ENCODE measurements around the gene LIMCH1.

The LIMCH1 gene

DNA sequence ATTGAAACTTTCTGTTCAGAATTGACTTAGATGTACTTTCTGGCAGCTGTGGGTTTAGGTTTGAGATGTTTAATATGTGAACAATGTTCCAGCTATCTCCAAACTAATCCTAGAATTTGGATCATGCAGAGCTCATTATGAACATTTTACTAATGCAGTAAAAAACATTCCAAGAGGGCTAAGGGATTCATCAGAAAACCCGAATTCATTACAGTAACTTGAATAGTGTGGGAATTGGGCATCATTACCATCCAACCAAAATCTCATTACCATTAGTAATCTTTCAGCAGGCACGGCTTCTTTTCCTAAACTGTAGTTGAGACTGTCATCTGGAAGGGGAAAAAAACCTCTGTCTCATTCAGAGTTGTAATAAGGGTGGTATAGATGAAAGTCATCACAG is 91.0 kb downstream of the LIMCH1 start:
- Histone ChIP-seq H3K27me3 (no peaks in the 10 kb centered on the region), H3K9me3 (no peaks in the 10 kb centered on the region), H3K36me3 (peaks cover 0 to 5% (median 0%) of the 10 kb centered on the region in 3 donors), H3K27ac (no peak overlapping the region), H3K4me3 (no peak overlapping the region), H3K4me1 (peaks cover 0 to 58% (median 31%) of the 10 kb centered on the region in 4 donors)
- intact Hi-C loops (cut with DNase I; ENCODE audit: low total_unique reads) = no loop called here
- DNase-seq = no peak
- TF ChIP-seq, protein P1, sequence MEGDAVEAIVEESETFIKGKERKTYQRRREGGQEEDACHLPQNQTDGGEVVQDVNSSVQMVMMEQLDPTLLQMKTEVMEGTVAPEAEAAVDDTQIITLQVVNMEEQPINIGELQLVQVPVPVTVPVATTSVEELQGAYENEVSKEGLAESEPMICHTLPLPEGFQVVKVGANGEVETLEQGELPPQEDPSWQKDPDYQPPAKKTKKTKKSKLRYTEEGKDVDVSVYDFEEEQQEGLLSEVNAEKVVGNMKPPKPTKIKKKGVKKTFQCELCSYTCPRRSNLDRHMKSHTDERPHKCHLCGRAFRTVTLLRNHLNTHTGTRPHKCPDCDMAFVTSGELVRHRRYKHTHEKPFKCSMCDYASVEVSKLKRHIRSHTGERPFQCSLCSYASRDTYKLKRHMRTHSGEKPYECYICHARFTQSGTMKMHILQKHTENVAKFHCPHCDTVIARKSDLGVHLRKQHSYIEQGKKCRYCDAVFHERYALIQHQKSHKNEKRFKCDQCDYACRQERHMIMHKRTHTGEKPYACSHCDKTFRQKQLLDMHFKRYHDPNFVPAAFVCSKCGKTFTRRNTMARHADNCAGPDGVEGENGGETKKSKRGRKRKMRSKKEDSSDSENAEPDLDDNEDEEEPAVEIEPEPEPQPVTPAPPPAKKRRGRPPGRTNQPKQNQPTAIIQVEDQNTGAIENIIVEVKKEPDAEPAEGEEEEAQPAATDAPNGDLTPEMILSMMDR (IDR thresholded peaks at IDR 0.05) = no peak

DNA sequence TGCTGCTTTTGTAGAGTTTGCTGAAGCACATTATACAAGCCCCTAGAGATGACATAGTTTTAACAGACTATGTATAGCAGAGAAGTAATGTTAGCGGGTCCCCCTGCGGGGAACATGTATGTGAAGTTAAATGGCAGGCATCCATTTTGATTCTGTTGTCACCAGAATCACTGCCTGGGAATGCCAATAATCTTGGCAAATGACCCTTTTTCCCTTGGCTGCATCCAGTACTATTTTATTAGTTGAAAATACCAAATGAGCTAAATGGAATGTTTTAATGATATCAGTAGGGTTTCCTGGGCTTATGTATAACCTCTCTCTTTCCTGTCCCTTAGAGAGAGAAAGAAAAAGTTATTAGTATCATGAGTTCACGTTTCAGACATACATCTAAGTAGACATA is 93.6 kb downstream of the LIMCH1 start:
- Histone ChIP-seq H3K4me1 (peaks cover 0 to 33% (median 12%) of the 10 kb centered on the region in 4 donors), H3K9me3 (no peaks in the 10 kb centered on the region), H3K27ac (peak overlapping the region; percentile 48 to 53), H3K36me3 (peaks cover 0 to 12% (median 0%) of the 10 kb centered on the region in 3 donors), H3K4me3 (no peak overlapping the region), H3K27me3 (no peaks in the 10 kb centered on the region)
- TF ChIP-seq, protein P1 (IDR thresholded peaks at IDR 0.05) = no peak
- DNase-seq = no peak
- intact Hi-C loops (cut with DNase I; ENCODE audit: low total_unique reads) = no loop called here

DNA sequence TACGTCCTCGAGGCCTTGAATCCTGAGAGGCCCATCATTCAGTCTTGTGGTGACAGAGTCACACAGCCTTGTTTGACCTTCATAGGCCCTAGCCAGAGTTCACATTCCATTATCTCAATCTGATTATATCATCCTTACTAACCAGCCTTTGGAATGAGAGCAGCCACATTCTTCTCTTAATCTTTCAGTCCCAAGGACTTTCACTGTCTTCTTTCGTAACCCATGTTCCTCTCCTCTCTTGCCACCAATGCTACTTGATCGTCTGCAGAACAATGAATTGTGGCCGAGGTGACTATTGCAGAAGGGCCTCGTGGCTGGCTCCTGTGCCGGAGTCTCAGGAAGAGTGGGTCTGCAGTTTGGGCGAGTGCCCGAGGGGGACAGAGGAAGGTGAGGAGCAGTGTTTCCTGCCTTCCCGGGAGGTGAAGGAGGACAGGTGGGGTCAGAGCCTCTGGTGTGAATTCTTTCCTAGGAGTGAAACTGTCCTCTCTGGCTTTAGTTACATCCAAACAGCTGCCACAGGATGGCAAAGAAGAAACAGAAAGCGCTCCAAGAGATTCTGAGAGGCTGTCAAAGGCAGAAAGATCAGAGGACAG is 94.6 kb downstream of the LIMCH1 start:
- TF ChIP-seq, protein P1 (IDR thresholded peaks at IDR 0.05) = no peak
- Histone ChIP-seq H3K4me3 (no peak overlapping the region), H3K27ac (peak overlapping the region; percentile 48 to 53), H3K27me3 (no peaks in the 10 kb centered on the region), H3K9me3 (no peaks in the 10 kb centered on the region), H3K4me1 (peaks cover 0 to 28% (median 12%) of the 10 kb centered on the region in 4 donors), H3K36me3 (peaks cover 0 to 12% (median 5%) of the 10 kb centered on the region in 3 donors)
- DNase-seq = no peak
- intact Hi-C loops (cut with DNase I; ENCODE audit: low total_unique reads) = no loop called here

DNA sequence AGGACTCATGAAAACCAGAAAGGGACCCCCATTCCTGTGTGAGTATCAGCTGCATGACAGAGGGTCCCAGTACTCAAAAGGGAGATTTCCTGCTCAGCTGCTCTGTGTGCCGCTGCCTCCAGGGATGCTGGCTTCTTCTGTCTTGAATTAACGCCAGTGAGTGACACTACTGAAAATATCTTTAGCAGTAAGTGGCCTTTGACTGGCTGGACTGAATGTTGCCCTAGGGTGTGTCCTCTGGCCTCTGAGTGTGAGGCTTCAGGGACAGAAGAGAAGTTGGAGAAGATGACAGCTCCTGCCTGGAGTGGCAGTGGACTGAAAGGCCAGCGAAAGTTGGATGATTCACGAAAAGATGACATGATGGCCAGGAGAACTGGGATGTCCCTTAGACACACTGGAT is 95.4 kb downstream of the LIMCH1 start:
- no peak for DNase-seq
- H3K4me3 ChIP-seq = no peak overlapping the region
- H3K27me3 ChIP-seq = no peaks in the 10 kb centered on the region
- no peaks in the 10 kb centered on the region for H3K9me3 ChIP-seq
- TF ChIP-seq, protein P1 (IDR thresholded peaks at IDR 0.05) = no peak
- H3K4me1 ChIP-seq = peaks cover 0 to 28% (median 12%) of the 10 kb centered on the region in 4 donors
- intact Hi-C loops (cut with DNase I; ENCODE audit: low total_unique reads) = no loop called here
- H3K27ac ChIP-seq = peak overlapping the region; percentile 48 to 53
- peaks cover 0 to 12% (median 5%) of the 10 kb centered on the region in 3 donors for H3K36me3 ChIP-seq

DNA sequence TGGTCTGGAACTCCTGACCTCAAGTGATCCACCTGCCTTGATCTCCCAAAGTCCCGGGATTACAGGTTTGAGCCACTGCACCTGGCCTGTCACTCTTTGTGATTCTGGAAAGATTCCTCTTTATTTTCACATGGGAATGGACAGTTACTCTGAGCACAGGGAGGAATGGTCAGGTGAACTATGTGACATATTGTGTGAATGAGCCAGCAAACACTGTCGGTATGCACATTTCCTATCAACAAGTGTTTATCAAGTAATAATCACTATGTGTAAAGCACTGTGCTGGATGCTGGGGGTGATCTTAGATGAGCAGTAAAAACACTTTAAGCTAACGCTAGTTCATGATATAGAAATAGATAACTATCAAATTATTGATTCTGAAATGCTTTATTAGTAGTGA is 97.5 kb downstream of the LIMCH1 start:
- H3K36me3 ChIP-seq = peaks cover 0 to 12% (median 5%) of the 10 kb centered on the region in 3 donors
- intact Hi-C loops (cut with DNase I; ENCODE audit: low total_unique reads) = no loop called here
- H3K4me1 ChIP-seq = peaks cover 0 to 43% (median 12%) of the 10 kb centered on the region in 4 donors
- no peaks in the 10 kb centered on the region for H3K9me3 ChIP-seq
- H3K27ac ChIP-seq = no peak overlapping the region
- no peak overlapping the region for H3K4me3 ChIP-seq
- DNase-seq = no peak
- H3K27me3 ChIP-seq = no peaks in the 10 kb centered on the region
- TF ChIP-seq, protein P1 (IDR thresholded peaks at IDR 0.05) = no peak

Data from tibial artery (tissue), 4 donors.